Measurements from ENCODE around the gene ARPC2. TPM values are rescaled to one million over a fixed set of nuclear protein-coding genes. Genes with fewer than 3 reads are reported as not detected.

The ARPC2 gene
- total and polyA plus RNA-seq, 2 of the 13 experiments (the other 11 are each of a cell fraction or from before 2014, with no cell fraction given): 168 to 303 TPM

GRCh38 chr2:218301176-218301819 is 84.3 kb downstream of the ARPC2 start (continued):
- TF ChIP-seq ZBTB8A (CRISPR knock-in tag; IDR thresholded peaks at IDR 0.05; ENCODE audit: borderline replicate concordance, low read depth) (no peak), ZNF335 (CRISPR knock-in tag; IDR thresholded peaks at IDR 0.05) (peak; percentile 53; the same call in 1 of the 2 replicates), RELA (CRISPR knock-in tag; IDR thresholded peaks at IDR 0.05) (peak; percentile 83), SP140L (CRISPR knock-in tag; IDR thresholded peaks at IDR 0.05; ENCODE audit: borderline replicate concordance) (0 out of 2 replicates have a peak, but pooled peaks have one; percentile 75), NFE2L2 (IDR thresholded peaks at IDR 0.05; ENCODE audit: low read length) (peak; percentile 27; the same call in 1 of the 2 replicates), ZBED4 (CRISPR knock-in tag; IDR thresholded peaks at IDR 0.05; ENCODE audit: borderline replicate concordance) (no peak), ZNF30 (CRISPR knock-in tag; IDR thresholded peaks at IDR 0.05) (no peak), SMAD1 (CRISPR knock-in tag; IDR thresholded peaks at IDR 0.05; ENCODE audit: borderline replicate concordance, low read depth) (peak; percentile 47; the same call in 1 of the 2 replicates), HNF4A (CRISPR knock-in tag; IDR thresholded peaks at IDR 0.05) (peak; percentile 48; the same call in 1 of the 2 replicates), HMG20B (CRISPR knock-in tag; conservative IDR thresholded peaks at IDR 0.05) (peak; percentile 65; the same call in 1 of the 2 replicates), KDM4B (CRISPR knock-in tag; IDR thresholded peaks at IDR 0.05) (peak; percentile 85; the same call in 1 of the 2 replicates), CBFB (CRISPR knock-in tag; IDR thresholded peaks at IDR 0.05) (peak; percentile 68; the same call in 1 of the 2 replicates), XRCC5 (optimal IDR thresholded peaks at IDR 0.05; ENCODE audit: low read length) (peak; percentile 67), FOXO1 (CRISPR knock-in tag; IDR thresholded peaks at IDR 0.05) (peak; percentile 32; the same call in 1 of the 2 replicates), FOXA1 (IDR thresholded peaks at IDR 0.05) (no peak), FOXA1 (CRISPR knock-in tag; IDR thresholded peaks at IDR 0.05) (no peak), ZBTB7B (CRISPR knock-in tag; IDR thresholded peaks at IDR 0.05) (peak; percentile 75; the same call in 1 of the 2 replicates), AKAP8 (CRISPR knock-in tag; IDR thresholded peaks at IDR 0.05) (no peak), CREM (IDR thresholded peaks at IDR 0.05) (no peak), CREM (CRISPR knock-in tag; IDR thresholded peaks at IDR 0.05) (no peak), PRDM10 (CRISPR knock-in tag; IDR thresholded peaks at IDR 0.05; ENCODE audit: low read depth) (peak; percentile 59; the same call in 1 of the 2 replicates), ZNF296 (CRISPR knock-in tag; conservative IDR thresholded peaks at IDR 0.05) (no peak), ZNF121 (CRISPR knock-in tag; IDR thresholded peaks at IDR 0.05) (peak; percentile 62), ZNF547 (CRISPR knock-in tag; IDR thresholded peaks at IDR 0.05) (peak; percentile 69; the same call in 1 of the 2 replicates)
